Fibroblast of gingiva (primary cell): ENCODE data around the gene FBXO48.
"Not testable (repeated sequence)": the region's sequence is repeated elsewhere in the genome, so short reads cannot be mapped to it uniquely, and the experiment has no call there.

ENCODE experiments used
- DNase-seq: peaks from one replicate; pipeline ENCODE4 v3.0.0-alpha.2; 2011; ENCODE audit warnings: low read depth

The FBXO48 gene

DNA sequence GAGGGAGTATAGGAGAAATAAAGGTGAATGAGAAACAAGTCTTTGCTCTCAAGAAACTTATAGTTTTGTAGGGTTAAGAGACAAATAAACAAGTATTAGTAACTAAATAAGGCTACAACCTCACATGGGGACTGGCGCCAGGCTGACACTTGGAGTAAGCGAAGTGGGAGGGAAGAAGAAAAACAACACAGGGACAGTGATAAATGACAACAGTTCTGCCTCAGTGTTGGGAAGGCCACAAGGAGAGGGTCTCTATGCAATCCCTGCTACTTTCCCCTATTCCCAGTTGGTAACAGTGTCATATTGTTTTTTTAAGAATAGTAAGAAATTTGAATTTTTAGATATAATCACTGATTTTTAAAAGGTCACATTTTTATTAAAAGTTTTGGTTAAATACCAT, 4.3 kb upstream of the FBXO48 start:
- no peak for DNase-seq

DNA sequence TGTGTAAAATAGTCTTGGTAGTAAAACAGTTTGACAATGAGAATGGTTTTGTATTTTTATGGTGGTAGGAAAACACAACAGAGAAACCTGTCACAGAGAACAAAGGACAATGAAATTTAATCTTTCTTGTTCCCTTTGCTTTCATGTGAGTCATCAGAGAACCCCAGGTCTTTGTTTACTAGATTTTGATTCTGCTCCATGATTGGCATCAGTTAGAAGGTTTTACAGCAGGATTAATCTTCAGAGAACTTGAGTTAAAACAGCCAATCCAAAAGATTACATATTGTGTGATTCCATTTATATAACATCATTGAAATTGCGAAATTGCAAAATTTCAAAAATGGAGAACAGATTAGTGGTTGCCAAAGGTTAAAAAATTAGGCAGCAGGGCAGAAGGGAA, 2.8 kb upstream of the FBXO48 start:
- no peak for DNase-seq

DNA sequence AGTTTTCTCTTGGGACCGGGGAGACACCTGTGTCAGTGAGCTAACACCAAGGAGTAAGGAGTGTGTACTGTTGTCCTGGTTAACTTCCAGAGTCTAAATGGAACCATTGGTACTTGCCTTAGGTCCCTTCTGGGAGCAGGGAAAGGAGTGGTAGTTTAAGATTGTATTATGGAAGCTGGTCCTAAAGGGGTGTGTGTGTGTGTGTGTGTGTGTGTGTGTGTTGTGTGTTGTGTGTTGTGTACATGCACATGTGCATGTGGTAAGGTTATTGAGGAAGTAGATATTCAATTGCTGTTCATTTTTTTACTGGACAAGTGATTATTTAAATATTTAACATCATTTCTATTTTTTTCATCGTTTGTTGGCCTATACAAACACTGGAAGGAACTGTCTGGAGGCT, 1.7 kb upstream of the FBXO48 start:
- no peak for DNase-seq

DNA sequence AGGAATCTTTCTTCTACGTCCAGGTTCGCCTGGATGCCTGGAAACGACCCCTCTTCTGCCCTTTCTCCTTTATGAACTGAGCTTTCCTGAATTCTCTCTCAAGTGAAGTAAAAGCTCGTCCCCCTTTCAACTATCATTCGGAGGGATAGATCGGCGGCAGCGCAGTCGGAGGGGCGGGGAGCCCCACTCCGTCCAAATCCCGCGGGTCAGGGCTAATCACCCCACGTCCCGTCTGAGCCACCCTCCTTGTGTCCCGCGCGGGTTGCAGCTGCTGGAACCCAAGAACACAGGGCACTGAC, 367 bp downstream of the FBXO48 start:
- peak; percentile 5 for DNase-seq

DNA sequence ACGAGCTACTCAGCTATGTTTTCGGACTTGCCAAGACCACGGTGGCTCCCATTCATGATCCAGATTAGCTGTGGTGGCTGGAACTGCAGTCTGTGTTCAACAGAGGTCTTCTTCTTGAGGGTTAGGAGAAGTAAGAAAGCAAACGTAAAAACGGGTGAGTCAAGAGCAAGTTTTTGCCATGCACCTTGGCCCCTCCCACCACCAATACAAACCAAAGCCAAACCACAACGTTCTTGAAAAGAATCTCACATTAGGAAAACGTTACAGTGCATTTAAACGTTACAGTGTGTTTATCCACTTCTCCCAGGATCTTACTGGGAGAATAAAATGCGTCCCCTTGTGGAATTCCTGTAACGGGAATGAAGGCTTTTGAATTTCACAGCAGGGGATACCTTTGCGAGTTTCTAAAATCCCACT, 725 bp downstream of the FBXO48 start:
- peak; percentile 50 for DNase-seq

DNA sequence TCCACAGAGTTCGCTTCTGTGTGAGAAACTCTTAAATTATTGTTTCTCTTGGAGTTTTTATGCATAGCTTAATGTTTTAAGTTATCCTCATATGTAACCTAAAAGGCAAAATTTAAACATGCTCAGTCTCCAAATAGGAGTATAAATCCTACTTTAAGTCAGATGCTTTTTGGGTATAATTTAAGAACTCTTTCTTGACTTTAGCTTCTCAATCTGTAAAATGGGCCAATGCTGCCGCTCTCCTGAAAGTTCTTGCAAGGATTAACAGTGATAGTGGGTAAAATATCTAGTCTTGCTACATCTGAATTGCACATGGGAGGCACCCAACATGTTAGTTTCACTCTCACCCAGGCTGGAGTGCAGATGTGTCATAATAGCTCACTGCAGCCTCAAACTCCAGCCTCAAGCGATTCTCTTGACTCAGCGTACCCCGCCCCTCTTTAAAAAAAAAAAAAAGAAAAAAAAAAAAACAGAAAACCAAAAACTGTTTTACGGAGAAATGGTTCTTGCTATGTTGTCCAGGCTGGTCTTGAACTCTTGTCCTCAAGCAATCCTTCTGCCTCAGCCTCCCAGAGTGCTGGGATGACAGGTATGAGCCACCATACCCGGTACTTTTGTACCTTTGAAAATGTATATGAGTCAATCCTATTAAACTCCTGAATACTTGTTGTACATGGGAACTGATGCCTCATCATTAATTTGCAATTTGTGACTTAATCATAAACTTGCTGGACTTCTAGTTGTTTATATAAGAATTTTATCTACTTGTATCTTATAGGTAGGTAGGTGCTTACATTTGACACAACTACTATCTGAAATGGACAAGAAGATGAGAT, 1.8 kb downstream of the FBXO48 start:
- no peak for DNase-seq

DNA sequence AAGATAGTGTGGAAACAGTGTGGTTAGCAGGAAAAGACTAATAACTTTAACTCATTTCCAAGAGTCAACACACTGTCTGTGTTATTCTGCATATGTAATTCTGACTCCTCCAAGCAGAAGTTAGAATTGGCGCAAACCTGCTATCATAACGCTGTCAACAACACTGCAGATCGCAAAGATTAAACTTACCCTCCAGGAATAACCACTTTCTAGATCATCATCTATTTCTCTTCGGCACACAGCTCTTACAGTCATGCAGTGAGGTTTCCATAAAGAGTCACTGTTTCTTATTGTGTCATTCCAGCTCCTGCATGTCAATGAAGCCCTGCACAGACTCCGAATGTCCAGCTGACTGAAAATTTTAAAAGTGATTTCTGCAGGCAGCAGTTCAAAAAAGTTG, 2.4 kb downstream of the FBXO48 start:
- no peak for DNase-seq

DNA sequence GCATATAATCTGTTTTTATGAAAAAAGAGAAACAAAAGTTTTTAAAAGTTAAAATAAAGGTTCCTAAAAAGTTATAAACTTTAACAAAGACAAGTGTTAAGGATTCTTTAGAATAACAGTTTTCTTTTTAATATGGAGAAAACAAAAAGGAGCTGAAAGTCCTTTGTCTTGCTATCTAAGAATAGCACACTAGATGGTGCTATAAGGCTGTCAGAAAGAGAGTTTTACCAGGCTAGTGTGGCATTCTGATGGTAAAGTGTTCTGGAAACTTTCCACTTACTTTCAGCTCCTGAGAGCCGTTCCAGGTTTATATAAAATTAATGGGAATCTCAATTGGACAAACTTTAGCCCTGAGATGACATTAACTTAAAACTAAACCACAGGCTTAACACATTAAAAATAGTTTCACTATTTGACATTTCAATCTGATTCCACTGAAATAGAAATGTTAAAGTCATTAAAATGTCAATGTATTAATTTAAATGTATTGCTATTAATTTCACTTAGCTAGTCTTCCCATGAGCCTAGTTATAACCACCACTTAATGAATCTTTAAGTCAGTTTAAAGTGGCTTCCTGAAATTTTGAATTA, 3.7 kb downstream of the FBXO48 start:
- DNase-seq, result peak; percentile 46

DNA sequence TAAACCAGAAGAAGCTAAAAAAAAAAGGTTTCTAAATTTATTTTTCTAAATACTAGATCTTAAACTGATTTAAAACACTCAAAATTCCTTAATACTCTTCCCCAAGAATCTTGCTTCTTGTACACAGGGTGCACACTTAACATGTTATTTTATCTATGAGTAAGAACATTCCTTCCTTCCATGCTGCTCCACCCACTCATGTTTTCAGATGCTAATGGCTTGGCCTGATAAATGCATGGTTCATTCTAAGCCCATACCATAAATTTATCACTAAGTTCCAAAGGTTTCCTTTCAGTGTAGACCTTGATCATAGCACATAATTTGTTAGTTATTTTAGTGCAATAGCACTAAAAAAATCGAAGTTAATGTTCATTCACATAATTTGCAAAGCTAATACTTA, 8.1 kb downstream of the FBXO48 start:
- no peak for DNase-seq

DNA sequence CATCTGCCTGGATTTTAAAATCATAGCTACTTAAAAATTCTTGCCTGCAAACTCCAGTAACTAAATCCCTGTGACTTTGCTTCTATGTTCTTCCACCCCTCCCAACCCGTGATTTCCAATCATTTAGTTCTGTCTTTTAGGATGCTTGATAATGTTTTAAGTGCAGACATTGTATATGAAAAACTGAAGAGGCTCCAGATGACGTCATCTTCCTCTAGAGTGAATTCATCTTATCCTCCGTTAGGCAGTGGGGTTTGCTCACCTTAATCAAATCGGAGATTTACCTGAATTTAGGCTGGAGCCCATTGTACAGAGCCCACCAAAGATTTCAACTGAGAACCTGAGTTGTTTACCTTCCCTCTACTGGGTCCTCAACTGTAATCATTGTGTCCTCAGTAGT, 10.9 kb downstream of the FBXO48 start:
- no peak for DNase-seq

DNA sequence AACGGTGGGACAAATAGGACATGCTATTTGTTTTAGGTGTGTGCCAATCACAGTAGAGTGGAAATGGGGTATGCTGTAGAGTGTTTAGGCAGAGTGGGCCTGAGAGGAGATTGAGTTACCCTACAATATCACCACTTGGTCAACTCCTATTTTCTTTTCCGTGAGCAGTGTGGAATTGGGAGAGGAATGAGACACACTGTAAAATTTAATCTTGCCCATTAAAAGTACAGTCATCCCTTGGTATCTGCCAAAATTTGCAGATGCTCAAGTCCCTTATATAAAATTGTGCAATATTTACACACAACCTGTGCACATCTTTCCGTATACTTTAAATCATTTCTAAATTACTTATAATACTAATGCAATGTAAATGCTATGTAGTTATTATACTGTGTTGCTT, 12.4 kb downstream of the FBXO48 start:
- DNase-seq, result no peak

DNA sequence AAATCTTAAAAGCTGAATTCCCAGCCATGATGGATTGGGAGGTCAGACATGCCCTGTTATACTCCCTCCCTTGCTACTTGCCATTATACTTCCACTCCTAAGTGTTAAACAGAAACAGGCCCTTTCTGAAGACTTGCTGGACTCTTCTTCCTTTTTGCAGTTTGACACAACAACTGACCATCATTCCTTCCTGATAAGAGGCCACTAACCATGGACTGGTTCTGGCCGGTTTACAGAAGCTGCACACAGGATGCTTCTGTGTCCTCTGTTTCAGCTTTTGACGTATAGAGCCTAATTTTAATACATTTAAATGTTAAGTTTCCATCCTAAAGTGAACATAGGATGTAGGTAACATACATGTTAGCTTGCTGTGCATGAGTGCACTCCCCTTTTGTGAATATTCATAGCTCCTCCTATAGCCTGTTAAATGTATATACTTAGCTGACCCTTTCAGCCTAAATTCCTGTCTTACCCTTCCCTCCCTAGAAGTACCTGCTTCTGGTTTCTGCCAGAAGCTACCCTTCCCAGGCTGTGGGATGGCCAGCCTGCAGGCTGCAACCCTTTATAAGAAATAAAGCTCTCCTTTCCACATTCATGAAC, 13.2 kb downstream of the FBXO48 start:
- no peak for DNase-seq

DNA sequence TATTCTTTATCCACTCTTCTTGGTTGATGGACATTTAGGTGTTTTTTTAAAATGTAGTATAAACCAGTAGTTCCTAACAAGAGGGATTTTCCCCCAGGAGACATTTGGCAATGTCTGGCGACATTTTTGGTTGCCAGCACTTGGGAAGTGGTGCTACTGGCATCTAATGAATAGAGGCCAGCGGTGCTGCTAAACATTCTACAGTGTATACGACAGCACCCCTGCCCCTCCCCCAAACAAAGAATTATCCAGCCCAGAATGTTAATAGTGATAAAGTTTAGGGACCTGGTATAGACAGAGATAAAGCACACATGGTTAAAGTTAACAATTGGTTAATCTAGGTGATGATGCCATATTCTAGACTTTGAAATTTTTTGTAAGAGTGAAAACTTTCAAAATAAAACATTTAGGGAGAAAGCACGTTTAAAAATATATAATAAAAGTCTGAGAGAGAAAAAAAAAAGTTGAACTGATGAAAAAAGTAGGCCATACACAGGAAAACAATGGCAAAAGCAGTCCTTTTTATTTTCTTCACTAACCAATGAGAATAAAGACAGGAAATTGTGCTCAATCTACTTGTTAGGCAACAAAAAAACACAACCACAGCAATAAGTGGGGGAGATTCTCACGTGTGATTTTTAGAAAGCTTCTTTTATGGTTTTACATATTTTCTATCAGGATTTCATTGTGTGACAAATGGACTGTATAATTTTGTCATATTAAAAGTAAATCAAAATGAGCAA, 14.8 kb downstream of the FBXO48 start:
- no peak for DNase-seq

DNA sequence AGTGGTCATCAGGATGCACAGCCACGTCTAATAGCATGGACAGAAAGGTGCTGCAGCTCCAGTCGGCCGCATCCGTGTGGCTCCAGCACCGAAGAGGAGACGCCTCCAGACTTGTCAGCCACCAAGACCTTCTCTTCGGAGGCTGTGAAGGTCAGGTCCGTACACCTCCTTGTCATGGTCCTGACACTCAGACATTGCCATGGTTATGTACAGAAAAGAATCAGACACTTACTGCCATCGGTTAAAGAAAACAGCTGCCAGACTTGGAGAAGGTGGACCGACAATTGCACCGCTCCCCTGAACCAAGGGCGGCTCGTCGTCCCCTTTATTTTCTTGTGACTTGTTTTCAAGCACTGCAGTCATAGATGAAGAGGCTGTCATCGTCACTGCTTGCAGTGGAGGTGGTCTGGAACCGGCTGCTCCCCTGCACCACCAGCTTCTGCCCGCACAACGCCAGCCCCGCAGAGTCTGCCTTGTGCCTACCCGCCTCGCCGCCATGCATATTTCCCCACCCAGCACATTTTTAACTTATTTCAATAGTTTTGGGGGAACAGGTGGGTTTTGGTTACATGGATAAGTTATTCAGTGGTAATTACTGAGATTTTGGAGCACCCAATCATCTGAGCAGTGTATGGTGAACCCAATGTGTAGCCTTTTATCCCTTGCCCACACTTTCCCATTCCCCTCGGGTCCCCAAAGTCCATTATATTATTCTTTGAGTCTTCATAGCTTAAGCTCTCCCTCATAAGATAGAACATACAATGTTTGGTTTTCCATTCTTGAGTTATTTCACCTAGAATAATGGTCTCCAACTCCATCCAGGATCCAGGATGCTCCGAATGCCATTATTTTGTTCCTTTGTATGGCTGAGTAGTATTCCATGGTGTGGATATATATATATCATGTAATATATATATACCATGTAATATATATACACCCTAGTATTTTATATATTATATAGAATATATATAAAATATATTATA, 18.1 kb downstream of the FBXO48 start:
- DNase-seq, result no peak

DNA sequence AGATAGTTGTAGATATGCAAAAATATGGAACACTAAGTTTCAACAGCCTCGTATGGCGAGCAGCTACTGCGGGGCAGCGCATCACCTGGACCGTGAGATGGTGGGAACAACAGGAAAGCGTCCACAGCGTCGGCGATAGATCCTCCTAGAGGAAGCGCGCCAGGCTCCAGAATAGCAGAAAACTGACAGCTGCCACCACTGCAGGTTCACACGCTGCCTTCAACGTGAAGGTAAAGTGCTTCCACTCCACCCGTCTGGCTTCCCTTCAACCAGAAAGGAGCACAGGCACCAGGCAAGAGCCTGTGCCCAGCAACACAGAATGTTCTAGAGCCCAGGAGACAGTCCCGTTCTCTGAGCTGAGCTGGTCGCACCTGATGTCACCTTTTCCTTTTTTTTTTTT, 20.0 kb downstream of the FBXO48 start:
- DNase-seq, result no peak

DNA sequence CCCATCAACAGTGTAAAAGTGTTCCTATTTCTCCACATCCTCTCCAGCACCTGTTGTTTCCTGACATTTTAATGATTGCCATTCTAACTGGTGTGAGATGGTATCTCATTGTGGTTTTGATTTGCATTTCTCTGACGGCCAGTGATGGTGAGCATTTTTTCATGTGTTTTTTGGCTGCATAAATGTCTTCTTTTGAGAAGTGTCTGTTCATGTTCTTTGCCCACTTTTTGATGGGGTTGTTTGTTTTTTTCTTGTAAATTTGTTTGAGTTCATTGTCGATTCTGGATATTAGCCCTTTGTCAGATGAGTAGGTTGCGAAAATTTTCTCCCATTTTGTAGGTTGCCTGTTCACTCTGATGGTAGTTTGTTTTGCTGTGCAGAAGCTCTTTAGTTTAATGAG, 20.7 kb downstream of the FBXO48 start:
- not testable (repeated sequence) for DNase-seq

DNA sequence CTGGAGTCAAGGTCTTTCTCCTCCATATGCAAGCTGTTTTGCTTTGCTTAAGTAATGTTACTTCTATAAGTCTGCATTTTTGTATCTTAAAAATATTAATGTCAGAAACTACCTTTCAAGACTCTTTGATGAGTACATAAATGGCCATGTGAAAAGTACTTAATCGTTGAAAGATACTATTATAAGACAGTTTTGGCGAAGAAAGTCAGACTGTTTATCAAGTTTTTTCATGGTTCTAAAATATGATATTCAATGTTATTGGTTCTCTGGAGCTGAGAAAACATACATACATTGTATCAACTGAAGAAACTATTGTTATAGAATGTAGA, 25.1 kb downstream of the FBXO48 start:
- no peak for DNase-seq

DNA sequence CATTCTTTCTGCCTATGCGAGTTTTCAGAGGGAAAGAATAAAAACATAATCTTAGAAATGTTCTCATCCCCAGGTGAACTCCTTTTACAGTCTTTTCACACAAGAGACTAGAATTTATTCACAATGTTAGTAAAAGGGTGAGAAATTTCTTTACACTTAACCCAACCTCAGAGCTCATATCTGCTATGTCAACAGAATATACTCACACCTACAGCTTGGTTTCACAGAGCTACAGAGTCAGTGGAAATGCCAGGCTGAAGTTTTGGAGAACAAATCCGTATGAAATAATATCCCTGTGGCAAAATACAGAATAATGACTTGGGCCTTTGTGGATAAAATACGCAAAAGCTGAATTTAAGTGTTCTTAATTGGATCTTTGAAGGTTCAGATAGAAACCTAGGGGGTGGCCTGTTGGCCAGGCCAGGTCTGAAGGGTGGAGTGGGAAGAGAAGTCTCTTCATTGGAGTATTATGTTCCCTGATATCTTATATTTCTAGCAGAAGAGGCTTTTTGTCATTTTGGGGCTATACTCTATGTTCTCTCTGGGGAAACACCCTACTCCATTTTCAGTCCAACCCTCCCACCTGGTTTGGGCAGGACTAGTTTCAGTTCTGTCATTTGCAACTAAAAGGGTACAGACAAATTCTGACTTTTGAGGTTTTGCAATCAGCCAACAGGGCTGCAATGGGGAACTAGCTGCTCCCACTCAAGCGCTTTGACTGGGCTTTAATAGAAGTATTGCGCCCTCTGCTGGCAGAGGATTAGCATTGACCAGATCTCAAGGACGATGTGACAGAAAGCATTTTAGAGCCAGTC, 25.7 kb downstream of the FBXO48 start:
- peak; percentile 81 for DNase-seq

DNA sequence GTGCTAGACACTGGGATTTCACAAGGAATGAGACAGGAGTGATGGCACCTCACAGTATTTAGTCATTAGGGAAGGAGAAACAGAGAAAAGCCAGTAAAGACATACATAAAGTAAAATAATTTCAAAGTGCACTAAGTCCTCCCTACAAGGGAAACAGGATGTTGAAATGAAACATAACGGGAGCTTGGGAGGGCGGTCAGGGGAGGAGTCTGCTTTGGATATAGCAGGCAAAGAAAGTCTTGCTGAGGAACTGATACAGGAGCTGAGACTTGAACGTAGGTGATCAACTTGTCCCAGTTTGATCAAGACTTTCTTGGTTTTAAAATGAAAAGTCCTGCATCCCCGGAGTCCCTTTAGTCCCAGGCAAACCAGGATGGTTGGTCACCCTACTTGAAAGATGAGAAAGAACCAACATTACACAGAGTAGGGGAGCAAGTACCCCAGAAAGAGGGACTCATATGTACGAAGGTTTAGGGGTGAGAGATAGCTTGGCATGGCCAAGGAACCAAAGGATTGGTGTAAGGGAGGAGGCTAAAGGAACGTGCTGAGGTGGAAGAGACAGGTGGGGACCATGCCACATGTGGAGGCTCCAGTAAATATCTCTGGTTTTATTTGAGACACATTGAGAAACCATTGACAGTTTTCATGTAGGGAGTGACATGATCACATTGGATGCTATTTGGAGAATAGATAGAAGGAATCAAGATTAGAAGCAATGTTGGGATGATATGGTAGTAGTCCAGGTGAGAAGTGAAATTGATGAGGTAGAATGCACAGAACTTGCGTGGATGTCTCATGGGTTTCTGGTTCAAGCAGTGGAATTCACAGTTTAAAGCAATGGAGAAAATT, 28.4 kb downstream of the FBXO48 start:
- no peak for DNase-seq

DNA sequence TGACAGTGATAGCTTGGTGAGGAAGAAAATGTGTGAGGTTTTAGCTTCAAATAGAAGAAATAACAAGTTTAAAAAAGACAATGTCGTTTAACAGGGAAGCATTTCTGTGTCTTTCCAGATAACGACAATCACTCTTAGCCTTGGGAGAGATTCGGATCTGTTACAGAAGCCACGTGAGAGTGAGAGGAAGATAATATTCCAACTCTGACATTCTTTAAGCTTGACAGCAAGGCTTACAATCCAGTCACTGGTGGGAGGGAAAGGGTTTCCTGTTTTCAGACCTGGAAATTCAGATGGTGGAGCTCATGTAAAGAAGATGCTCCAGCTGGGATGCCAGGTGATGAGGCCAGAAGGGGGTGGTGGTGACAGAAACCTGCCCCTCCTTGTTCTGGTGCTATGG, 30.8 kb downstream of the FBXO48 start:
- DNase-seq, result no peak
